Sigmoid colon (tissue), 7 donors: ENCODE measurements around the gene RBFOX2. TPM values are rescaled to one million over a fixed set of nuclear protein-coding genes. Genes with fewer than 3 reads are reported as not detected.
"Not testable (repeated sequence)": the region's sequence is repeated elsewhere in the genome, so short reads cannot be mapped to it uniquely, and the experiment has no call there.

ENCODE experiments used
- DNase-seq: peaks from one replicate; pipeline ENCODE4 v3.0.0-alpha.2; 2019
- H3K27ac ChIP-seq, 4 donors: fragments of 200-600 bp; sonication (generic); one replicate each; pipeline ENCODE4 v1.5.1; 2016 to 2019; ENCODE audit warnings: mild to moderate bottlenecking in 1 of 4
- H3K27me3 ChIP-seq, 3 donors: fragments of 200-600 bp; sonication (generic); one replicate each; pipeline ENCODE4 v1.5.1; 2019; ENCODE audit warnings: mild to moderate bottlenecking in 1 of 3
- H3K36me3 ChIP-seq, 4 donors: fragments of 200-600 bp; sonication (generic); one replicate each; pipeline ENCODE4 v1.5.1; 2016 to 2019
- H3K4me1 ChIP-seq, 4 donors: fragments of 200-600 bp; sonication (generic); one replicate each; pipeline ENCODE4 v1.5.1; 2017 to 2019
- H3K4me3 ChIP-seq, 4 donors: fragments of 200-600 bp; sonication (generic); one replicate each; pipeline ENCODE4 v1.5.1; 2017 to 2019; ENCODE audit warnings: mild to moderate bottlenecking in 2 of 4, moderate library complexity in 1 of 4
- H3K9me3 ChIP-seq, 4 donors: fragments of 200-600 bp in 3 of 4; sonication (generic) in 3 of 4; one replicate each; pipeline versions ENCODE4 v1.5.1 to v1.6.1; 2013 to 2019
- EP300 ChIP-seq, 4 donors: sonication (generic); formaldehyde crosslinking; IDR thresholded peaks; one replicate each; pipeline ENCODE4 v1.6.1; 2017; ENCODE audit warnings: antibody characterized with exemption in 4 of 4
- POLR2A ChIP-seq, 2 donors: fragments of 450-650 bp; IDR thresholded peaks; one replicate each; pipeline ENCODE4 v1.6.1; 2016; ENCODE audit warnings: antibody characterized with exemption in 2 of 2, mild to moderate bottlenecking in 2 of 2, moderate library complexity in 2 of 2
- POLR2AphosphoS5 ChIP-seq, 4 donors: sonication (generic); formaldehyde crosslinking; IDR thresholded peaks; one replicate each; pipeline ENCODE4 v1.6.1; 2017; ENCODE audit warnings: antibody characterized with exemption in 4 of 4
- WGBS, 2 donors: extraction: QIAGEN DNeasy Blood & Tissue Kit; methylation state at CpG; one replicate each; pipeline ENCODE4 v1.1.7; 2013; 5-methylcytosine and 5-hydroxymethylcytosine counted together
- intact Hi-C: fragments of 100-400 bp; cut with DNase I; formaldehyde crosslinking; loops from one replicate; pipeline ENCODE4 v1.15.1; 2023
- polyA plus RNA-seq, 3 donors: library from polyadenylated mRNA; stranded (reverse); fragments of 200-250 nt; gene quantifications; one replicate each; pipeline ENCODE4 v1.2.3, GENCODE V29; 2013
- total RNA-seq, 4 donors: library from RNA; depleted of rRNA; stranded (reverse); fragments of >200 nt; gene quantifications; one replicate each; pipeline ENCODE4 v1.1.0, GENCODE V29; 2016
- TF ChIP-seq, protein P1 (sequence below), 4 experiments: fragments of 450-650 bp in 3 of 4; fragments of 200-600 bp in 1 of 4; IDR thresholded peaks; one replicate each; pipeline ENCODE4 v1.5.1; 2016 to 2019; ENCODE audit warnings: antibody characterized with exemption in 4 of 4, mild to moderate bottlenecking in 3 of 4, moderate library complexity in 2 of 4
- donor health status: healthy with polysubstance abuse.
- donor health status: Bipolar disorder and iron deficiency.
- donor health status: healthy.

The RBFOX2 gene
- total and polyA plus RNA-seq, 7 donors: 11.6 to 164 (median 138) TPM

GRCh38 chr22:35742342-35743100 lies 286.1 kb downstream of the RBFOX2 start:
- intact Hi-C loops: loop anchor here (5.0 kb wide), 2 partner anchors 115 to 175 kb away; no protein-coding TSS in a partner anchor
- Histone ChIP-seq H3K4me1 (peaks cover 0 to 18% (median 13%) of the 10 kb centered on the region in 4 donors), H3K9me3 (no peaks in the 10 kb centered on the region), H3K27ac (peak overlapping the region in 1 of 4 donors; percentile 16), H3K27me3 (no peaks in the 10 kb centered on the region), H3K4me3 (no peak overlapping the region), H3K36me3 (peaks cover 0 to 74% (median 19%) of the 10 kb centered on the region in 4 donors)
- WGBS, 2 donors: 87% methylated on average over 9 of the region's 9 CpGs
- TF ChIP-seq POLR2AphosphoS5 (IDR thresholded peaks at IDR 0.05) (peak in 1 of 4 donors; percentile 7), POLR2A (IDR thresholded peaks at IDR 0.05) (no peak)
- DNase-seq: no peak

DNA sequence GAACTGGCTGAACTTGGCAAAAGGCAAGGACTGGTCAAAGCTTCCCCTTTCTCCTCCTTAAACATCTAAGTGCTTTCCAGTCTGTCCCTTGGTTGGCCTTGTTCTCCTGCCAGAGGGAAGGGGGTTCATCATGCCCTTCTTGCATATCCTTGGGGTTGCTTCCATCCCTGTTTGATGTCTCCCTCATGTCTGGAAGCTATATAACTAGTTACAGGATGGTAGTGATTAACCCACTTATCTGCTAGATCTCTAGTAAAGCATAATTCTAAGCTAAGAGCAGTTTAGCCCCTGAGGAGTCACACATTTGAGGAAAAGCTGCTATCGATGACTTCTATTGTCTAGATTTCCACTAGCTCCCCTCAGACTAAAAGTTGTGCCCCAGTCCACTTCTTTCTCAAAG lies 288.0 kb downstream of the RBFOX2 start:
- Histone ChIP-seq H3K27ac (no peak overlapping the region), H3K27me3 (no peaks in the 10 kb centered on the region), H3K4me1 (peaks cover 0 to 8% (median 2%) of the 10 kb centered on the region in 4 donors), H3K4me3 (no peak overlapping the region), H3K9me3 (no peaks in the 10 kb centered on the region), H3K36me3 (peaks cover 0 to 72% (median 17%) of the 10 kb centered on the region in 4 donors)
- TF ChIP-seq, protein P1, sequence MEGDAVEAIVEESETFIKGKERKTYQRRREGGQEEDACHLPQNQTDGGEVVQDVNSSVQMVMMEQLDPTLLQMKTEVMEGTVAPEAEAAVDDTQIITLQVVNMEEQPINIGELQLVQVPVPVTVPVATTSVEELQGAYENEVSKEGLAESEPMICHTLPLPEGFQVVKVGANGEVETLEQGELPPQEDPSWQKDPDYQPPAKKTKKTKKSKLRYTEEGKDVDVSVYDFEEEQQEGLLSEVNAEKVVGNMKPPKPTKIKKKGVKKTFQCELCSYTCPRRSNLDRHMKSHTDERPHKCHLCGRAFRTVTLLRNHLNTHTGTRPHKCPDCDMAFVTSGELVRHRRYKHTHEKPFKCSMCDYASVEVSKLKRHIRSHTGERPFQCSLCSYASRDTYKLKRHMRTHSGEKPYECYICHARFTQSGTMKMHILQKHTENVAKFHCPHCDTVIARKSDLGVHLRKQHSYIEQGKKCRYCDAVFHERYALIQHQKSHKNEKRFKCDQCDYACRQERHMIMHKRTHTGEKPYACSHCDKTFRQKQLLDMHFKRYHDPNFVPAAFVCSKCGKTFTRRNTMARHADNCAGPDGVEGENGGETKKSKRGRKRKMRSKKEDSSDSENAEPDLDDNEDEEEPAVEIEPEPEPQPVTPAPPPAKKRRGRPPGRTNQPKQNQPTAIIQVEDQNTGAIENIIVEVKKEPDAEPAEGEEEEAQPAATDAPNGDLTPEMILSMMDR (IDR thresholded peaks at IDR 0.05): no peak
- TF ChIP-seq POLR2A (IDR thresholded peaks at IDR 0.05) (no peak), POLR2AphosphoS5 (IDR thresholded peaks at IDR 0.05) (peak in 1 of 4 donors; percentile 10), EP300 (IDR thresholded peaks at IDR 0.05) (no peak)
- WGBS, 2 donors: 91 to 96% methylated on average over 1 of the region's 1 CpG
- no peak for DNase-seq
- intact Hi-C loops: loop anchor here (5.0 kb wide), 2 partner anchors 113 to 177 kb away; no protein-coding TSS in a partner anchor

GRCh38 chr22:35739931-35740380 lies 288.7 kb downstream of the RBFOX2 start:
- no peaks in the 10 kb centered on the region for H3K27me3 ChIP-seq
- H3K27ac ChIP-seq: no peak overlapping the region
- no peak for DNase-seq
- WGBS, 2 donors: 86 to 87% methylated on average over 3 of the region's 3 CpGs
- H3K9me3 ChIP-seq: no peaks in the 10 kb centered on the region
- no peak for TF ChIP-seq POLR2A (IDR thresholded peaks at IDR 0.05)
- TF ChIP-seq, protein P1 (IDR thresholded peaks at IDR 0.05): peak in 1 of 4 experiments; percentile 0
- H3K36me3 ChIP-seq: peaks cover 0 to 66% (median 11%) of the 10 kb centered on the region in 4 donors
- intact Hi-C loops: loop anchor here (5.0 kb wide), 2 partner anchors 113 to 177 kb away; no protein-coding TSS in a partner anchor
- no peak overlapping the region for H3K4me3 ChIP-seq
- peaks cover 0 to 8% (median 2%) of the 10 kb centered on the region in 4 donors for H3K4me1 ChIP-seq

GRCh38 chr22:35739076-35739930 lies 289.3 kb downstream of the RBFOX2 start:
- H3K36me3 ChIP-seq: peaks cover 0 to 59% (median 9%) of the 10 kb centered on the region in 4 donors
- no peak for DNase-seq
- TF ChIP-seq POLR2AphosphoS5 (IDR thresholded peaks at IDR 0.05) (peak in 1 of 4 donors; percentile 18), POLR2A (IDR thresholded peaks at IDR 0.05) (no peak), EP300 (IDR thresholded peaks at IDR 0.05) (no peak)
- TF ChIP-seq, protein P1 (IDR thresholded peaks at IDR 0.05): peak in 3 of 4 experiments; percentile 17 to 30 (median 29)
- intact Hi-C loops: no loop called here
- H3K9me3 ChIP-seq: no peaks in the 10 kb centered on the region
- no peaks in the 10 kb centered on the region for H3K27me3 ChIP-seq
- H3K27ac ChIP-seq: no peak overlapping the region
- 92 to 93% methylated on average over 12 of the region's 12 CpGs for WGBS, 2 donors
- H3K4me1 ChIP-seq: peaks cover 0 to 8% (median 3%) of the 10 kb centered on the region in 4 donors
- H3K4me3 ChIP-seq: no peak overlapping the region

GRCh38 chr22:35737886-35738285 lies 290.7 kb downstream of the RBFOX2 start:
- Histone ChIP-seq H3K4me1 (peaks cover 0 to 18% (median under 1%) of the 10 kb centered on the region in 4 donors), H3K36me3 (peaks cover 0 to 45% (median 9%) of the 10 kb centered on the region in 4 donors)
- H3K4me3 ChIP-seq, intact Hi-C loops, H3K27ac ChIP-seq, H3K27me3 ChIP-seq, H3K9me3 ChIP-seq, DNase-seq: not testable (repeated sequence)
- WGBS, 2 donors: 92 to 93% methylated on average over 6 of the region's 6 CpGs
